Stimulated activated memory B cell treated with anti-CD40 and anti-IgM and Interleukin-4, amounts not matched to agents 10 μg/mL and 1 μg/mL and 100 μg/mL, for 72 hours (primary cell): Measurements from ENCODE around the gene DPM2.
A peak's percentile ranks its signal among the peaks of the same experiment; 100 is the strongest.

ENCODE experiments used
- ATAC-seq: fragments of 150-1000 bp; cut with Tn5 transposase; 2 replicates; pipeline ENCODE4 v1.10.0; 2021
- H3K27ac Mint-ChIP-seq: one replicate; pipeline ENCODE4 v1.8.0; 2022; ENCODE audit warnings: mild to moderate bottlenecking, mixed read lengths
- H3K27me3 Mint-ChIP-seq: one replicate; pipeline ENCODE4 v1.8.0; 2022; ENCODE audit warnings: mixed read lengths
- H3K36me3 Mint-ChIP-seq: one replicate; pipeline ENCODE4 v1.8.0; 2022; ENCODE audit warnings: mixed read lengths
- H3K4me1 Mint-ChIP-seq: one replicate; pipeline ENCODE4 v1.8.0; 2022; ENCODE audit warnings: mixed read lengths
- H3K4me3 Mint-ChIP-seq: one replicate; pipeline ENCODE4 v1.8.0; 2022; ENCODE audit warnings: mild to moderate bottlenecking, moderate library complexity, mixed read lengths
- H3K9me3 Mint-ChIP-seq: one replicate; pipeline ENCODE4 v1.8.0; 2022; ENCODE audit warnings: mixed read lengths

DPM2 gene

GRCh38 chr9:127937388-127938297 lies at the start of gene DPM2:
DPM2 (minus strand) TSS chr9:127937854; CDS start chr9:127937820, 34 bp downstream.
- peak within 1 kb of the TSS; percentile 85 for H3K27ac Mint-ChIP-seq
- H3K4me1 Mint-ChIP-seq = peaks cover 50% of the 10 kb centered on the region
- H3K36me3 Mint-ChIP-seq = peaks cover 30% of the 10 kb centered on the region

GRCh38 chr9:127987103-127987614 lies 49.5 kb upstream of the DPM2 start:
- Mint-ChIP-seq H3K27me3 (no peaks in the 10 kb centered on the region), H3K9me3 (no peaks in the 10 kb centered on the region), H3K4me3 (peak overlapping the region; percentile 53), H3K36me3 (no peaks in the 10 kb centered on the region), H3K27ac (peak overlapping the region; percentile 81), H3K4me1 (peaks cover 79% of the 10 kb centered on the region)
- peak; percentile 57 for ATAC-seq

More at GRCh38 chr9:127937388-127938297, at the start of gene DPM2:
- peak; percentile 98 for ATAC-seq
- Mint-ChIP-seq H3K27me3 (no peaks in the 10 kb centered on the region), H3K9me3 (no peaks in the 10 kb centered on the region), H3K4me3 (peak within 1 kb of the TSS; percentile 95)

GRCh38 chr9:127985011-127985410 lies 47.4 kb upstream of the DPM2 start:
- ATAC-seq = no peak
- Mint-ChIP-seq H3K4me3 (no peak overlapping the region), H3K9me3 (no peaks in the 10 kb centered on the region), H3K27me3 (no peaks in the 10 kb centered on the region), H3K27ac (peak overlapping the region; percentile 79), H3K4me1 (peaks cover 69% of the 10 kb centered on the region), H3K36me3 (peaks cover under 1% of the 10 kb centered on the region)

- H3K4me3 Mint-ChIP-seq = peak overlapping the region; percentile 13
- H3K27me3 Mint-ChIP-seq = no peaks in the 10 kb centered on the region
- H3K9me3 Mint-ChIP-seq = no peaks in the 10 kb centered on the region
- H3K36me3 Mint-ChIP-seq = peaks cover 12% of the 10 kb centered on the region
- H3K27ac Mint-ChIP-seq = peak overlapping the region; percentile 79
- H3K4me1 Mint-ChIP-seq = peaks cover 66% of the 10 kb centered on the region
- ATAC-seq = peak; percentile 70
These were observed 46.2 kb upstream of the DPM2 start for GRCh38 chr9:127983847-127984289.

- H3K9me3 Mint-ChIP-seq = no peaks in the 10 kb centered on the region
- H3K36me3 Mint-ChIP-seq = peaks cover 14% of the 10 kb centered on the region
- H3K27me3 Mint-ChIP-seq = no peaks in the 10 kb centered on the region
- no peak overlapping the region for H3K4me3 Mint-ChIP-seq
- peak overlapping the region; percentile 79 for H3K27ac Mint-ChIP-seq
- no peak for ATAC-seq
- peaks cover 67% of the 10 kb centered on the region for H3K4me1 Mint-ChIP-seq
These were observed 45.3 kb upstream of the DPM2 start for GRCh38 chr9:127982912-127983311.

GRCh38 chr9:127981559-127982121 lies 44.0 kb upstream of the DPM2 start:
- no peaks in the 10 kb centered on the region for H3K27me3 Mint-ChIP-seq
- H3K4me1 Mint-ChIP-seq = peaks cover 67% of the 10 kb centered on the region
- peak overlapping the region; percentile 87 for H3K4me3 Mint-ChIP-seq
- H3K36me3 Mint-ChIP-seq = peaks cover 14% of the 10 kb centered on the region
- H3K9me3 Mint-ChIP-seq = no peaks in the 10 kb centered on the region
- ATAC-seq = no peak
- peak overlapping the region; percentile 79 for H3K27ac Mint-ChIP-seq

GRCh38 chr9:127980706-127981558 lies 43.3 kb upstream of the DPM2 start, which contains the start of gene EEIG1:
EEIG1 (minus strand) TSS chr9:127980989; CDS start chr9:127980137, 852 bp downstream.
- H3K4me3 Mint-ChIP-seq = peak within 1 kb of the TSS; percentile 99
- peak within 1 kb of the TSS; percentile 94 for H3K27ac Mint-ChIP-seq
- peak; percentile 91 for ATAC-seq
- H3K4me1 Mint-ChIP-seq = peaks cover 70% of the 10 kb centered on the region
- H3K27me3 Mint-ChIP-seq = no peaks in the 10 kb centered on the region
- H3K36me3 Mint-ChIP-seq = peaks cover 16% of the 10 kb centered on the region
- H3K9me3 Mint-ChIP-seq = no peaks in the 10 kb centered on the region

GRCh38 chr9:127980060-127980705 lies 42.5 kb upstream of the DPM2 start:
- peak; percentile 66 for ATAC-seq
- Mint-ChIP-seq H3K9me3 (no peaks in the 10 kb centered on the region), H3K27me3 (no peaks in the 10 kb centered on the region), H3K4me3 (peak overlapping the region; percentile 99), H3K36me3 (peaks cover 23% of the 10 kb centered on the region), H3K27ac (peak overlapping the region; percentile 94), H3K4me1 (peaks cover 76% of the 10 kb centered on the region)

GRCh38 chr9:127979333-127980059 lies 41.8 kb upstream of the DPM2 start:
- ATAC-seq = peak; percentile 44

GRCh38 chr9:127979015-127979332 lies 41.3 kb upstream of the DPM2 start:
- no peak for ATAC-seq
- Mint-ChIP-seq H3K27ac (peak overlapping the region; percentile 94), H3K36me3 (peaks cover 32% of the 10 kb centered on the region), H3K4me1 (peaks cover 76% of the 10 kb centered on the region), H3K4me3 (peak overlapping the region; percentile 99), H3K27me3 (no peaks in the 10 kb centered on the region), H3K9me3 (no peaks in the 10 kb centered on the region)

More at GRCh38 chr9:127979333-127980059, 41.8 kb upstream of the DPM2 start:
- Mint-ChIP-seq H3K27ac (peak overlapping the region; percentile 94), H3K9me3 (no peaks in the 10 kb centered on the region), H3K36me3 (peaks cover 27% of the 10 kb centered on the region), H3K27me3 (no peaks in the 10 kb centered on the region), H3K4me3 (peak overlapping the region; percentile 99), H3K4me1 (peaks cover 76% of the 10 kb centered on the region)

GRCh38 chr9:127977884-127978647 lies 40.4 kb upstream of the DPM2 start:
- H3K36me3 Mint-ChIP-seq = peaks cover 32% of the 10 kb centered on the region
- peaks cover 76% of the 10 kb centered on the region for H3K4me1 Mint-ChIP-seq
- peak overlapping the region; percentile 99 for H3K4me3 Mint-ChIP-seq
- H3K9me3 Mint-ChIP-seq = no peaks in the 10 kb centered on the region
- H3K27ac Mint-ChIP-seq = peak overlapping the region; percentile 94
- no peaks in the 10 kb centered on the region for H3K27me3 Mint-ChIP-seq
- no peak for ATAC-seq

- no peak for ATAC-seq
These were observed 39.6 kb upstream of the DPM2 start for GRCh38 chr9:127977009-127977883.

More at GRCh38 chr9:127977009-127977883, 39.6 kb upstream of the DPM2 start:
- peaks cover 76% of the 10 kb centered on the region for H3K4me1 Mint-ChIP-seq
- peak overlapping the region; percentile 99 for H3K4me3 Mint-ChIP-seq
- H3K27ac Mint-ChIP-seq = peak overlapping the region; percentile 94
- peaks cover 32% of the 10 kb centered on the region for H3K36me3 Mint-ChIP-seq
- H3K9me3 Mint-ChIP-seq = no peaks in the 10 kb centered on the region
- H3K27me3 Mint-ChIP-seq = no peaks in the 10 kb centered on the region
